Gastrocnemius medialis (tissue), 4 donors: ENCODE measurements around the gene TBL1XR1. TPM values are rescaled to one million over a fixed set of nuclear protein-coding genes. Genes with fewer than 3 reads are reported as not detected.
A peak's percentile ranks its signal among the peaks of the same experiment; 100 is the strongest.

ENCODE experiments used
- ATAC-seq, 2 donors: fragments of 150-250 bp; one replicate each; pipeline ENCODE4 v1.9.1; 2016
- DNase-seq, 2 donors: peaks; one replicate each; pipeline ENCODE4 v3.0.0-alpha.2; 2019
- H3K27ac ChIP-seq, 4 donors: fragments of 200-600 bp; sonication (generic); 1 replicate in 1 of 4; 2 replicates in 3 of 4; pipeline ENCODE4 v1.5.1; 2016 to 2018; ENCODE audit warnings: mild to moderate bottlenecking in 2 of 4, moderate library complexity in 1 of 4
- H3K27me3 ChIP-seq, 3 donors: fragments of 200-600 bp; sonication (generic) in 2 of 3; 1 replicate in 1 of 3; 2 replicates in 2 of 3; pipeline versions ENCODE4 v1.5.1 to v1.6.0; 2016 to 2019; ENCODE audit warnings: mild to moderate bottlenecking in 1 of 3, moderate library complexity in 1 of 3
- H3K36me3 ChIP-seq, 2 donors: fragments of 200-600 bp; sonication (generic) in 1 of 2; one replicate each; pipeline ENCODE4 v1.5.1; 2017 to 2018
- H3K4me1 ChIP-seq, 2 donors: fragments of 200-600 bp; sonication (generic) in 1 of 2; one replicate each; pipeline ENCODE4 v1.5.1; 2016 to 2017; ENCODE audit warnings: mild to moderate bottlenecking in 2 of 2
- H3K4me3 ChIP-seq, 4 donors: fragments of 200-600 bp; sonication (generic) in 3 of 4; 1 replicate in 1 of 4; 2 replicates in 3 of 4; pipeline ENCODE4 v1.5.1; 2016 to 2019; ENCODE audit warnings: mild to moderate bottlenecking in 2 of 4
- H3K9me3 ChIP-seq, 3 donors: fragments of 200-600 bp; sonication (generic) in 2 of 3; 1 replicate in 1 of 3; 2 replicates in 2 of 3; pipeline ENCODE4 v1.5.1; 2016 to 2019
- CTCF ChIP-seq, 5 experiments: fragments of 450-650 bp in 3 of 5; fragments of 200-600 bp in 2 of 5; sonication (generic) in 2 of 5; IDR thresholded peaks in 4 of 5; conservative IDR thresholded peaks in 1 of 5; 1 replicate in 4 of 5; 2 replicates in 1 of 5; pipeline ENCODE4 v1.5.1; 2016 to 2019; ENCODE audit warnings: antibody characterized with exemption in 5 of 5, mild to moderate bottlenecking in 3 of 5, moderate library complexity in 3 of 5
- POLR2A ChIP-seq, 2 donors: fragments of 450-650 bp; IDR thresholded peaks; one replicate each; pipeline ENCODE4 v1.6.1; 2017; ENCODE audit warnings: antibody characterized with exemption in 2 of 2, mild to moderate bottlenecking in 2 of 2, moderate library complexity in 2 of 2
- in situ Hi-C, 4 donors: fragments of 200-750 bp; cut with MboI; loops; one replicate each; pipeline versions ENCODE4 v1.15.0 to v1.8.0; 2017; ENCODE audit warnings: low sequenced_read_pairs in 4 of 4
- intact Hi-C: fragments of 100-400 bp; cut with DNase I; formaldehyde crosslinking; loops from one replicate; pipeline ENCODE4 v1.15.1; 2023; ENCODE audit warnings: low total_unique reads
- total RNA-seq, 4 donors: library from RNA; depleted of rRNA; stranded (reverse); fragments of >200 nt; gene quantifications; one replicate each; pipeline versions ENCODE4 v1.1.0 to v1.2.3, GENCODE V29; 2016

Gene TBL1XR1
- total RNA-seq, 4 donors from 2014 or later: 35.9 to 77.8 (median 49.2) TPM

GRCh38 chr3:177110895-177111294 is 86.4 kb downstream of the TBL1XR1 start:
- H3K27ac ChIP-seq: no peak overlapping the region
- TF ChIP-seq CTCF (IDR thresholded peaks at IDR 0.05 in 4 of 5, conservative IDR thresholded peaks at IDR 0.05 in 1 of 5): no peak
- no peak for TF ChIP-seq POLR2A (IDR thresholded peaks at IDR 0.05)
- no peaks in the 10 kb centered on the region for H3K27me3 ChIP-seq
- intact Hi-C loops (no loop called here), in situ Hi-C loops (no loop called here)
- DNase-seq: no peak
- no peaks in the 10 kb centered on the region for H3K9me3 ChIP-seq
- H3K4me3 ChIP-seq: no peak overlapping the region
- peak in 1 of 2 donors; percentile 28 for ATAC-seq
- H3K4me1 ChIP-seq: peaks cover 46% of the 10 kb centered on the region in 2 donors
- H3K36me3 ChIP-seq: no peaks in the 10 kb centered on the region

- no peak for DNase-seq
- ATAC-seq: no peak
- in situ Hi-C loops (no loop called here), intact Hi-C loops (no loop called here)
- Histone ChIP-seq H3K36me3 (no peaks in the 10 kb centered on the region), H3K27ac (no peak overlapping the region), H3K9me3 (no peaks in the 10 kb centered on the region), H3K4me3 (no peak overlapping the region), H3K27me3 (no peaks in the 10 kb centered on the region), H3K4me1 (peaks cover 48 to 49% of the 10 kb centered on the region in 2 donors)
- TF ChIP-seq CTCF (IDR thresholded peaks at IDR 0.05 in 4 of 5, conservative IDR thresholded peaks at IDR 0.05 in 1 of 5) (no peak), POLR2A (IDR thresholded peaks at IDR 0.05) (no peak)
These were observed 86.9 kb downstream of the TBL1XR1 start for GRCh38 chr3:177110386-177110785.

GRCh38 chr3:177109688-177110330 is 87.5 kb downstream of the TBL1XR1 start:
- Histone ChIP-seq H3K36me3 (no peaks in the 10 kb centered on the region), H3K27me3 (no peaks in the 10 kb centered on the region), H3K9me3 (no peaks in the 10 kb centered on the region), H3K4me3 (no peak overlapping the region), H3K27ac (no peak overlapping the region), H3K4me1 (peaks cover 54% of the 10 kb centered on the region in 2 donors)
- TF ChIP-seq CTCF (IDR thresholded peaks at IDR 0.05 in 4 of 5, conservative IDR thresholded peaks at IDR 0.05 in 1 of 5) (no peak), POLR2A (IDR thresholded peaks at IDR 0.05) (no peak)
- in situ Hi-C loops (no loop called here), intact Hi-C loops (no loop called here)
- ATAC-seq: no peak
- no peak for DNase-seq

- no peak for DNase-seq
- no peaks in the 10 kb centered on the region for H3K36me3 ChIP-seq
- no peak for TF ChIP-seq POLR2A (IDR thresholded peaks at IDR 0.05)
- TF ChIP-seq CTCF (IDR thresholded peaks at IDR 0.05 in 4 of 5, conservative IDR thresholded peaks at IDR 0.05 in 1 of 5): no peak
- intact Hi-C loops (no loop called here), in situ Hi-C loops (no loop called here)
- H3K9me3 ChIP-seq: no peaks in the 10 kb centered on the region
- ATAC-seq: no peak
- H3K4me1 ChIP-seq: peaks cover 62 to 65% of the 10 kb centered on the region in 2 donors
- H3K4me3 ChIP-seq: no peak overlapping the region
- H3K27ac ChIP-seq: no peak overlapping the region
- no peaks in the 10 kb centered on the region for H3K27me3 ChIP-seq
These were observed 88.6 kb downstream of the TBL1XR1 start for GRCh38 chr3:177108648-177109047.
